SH-SY5Y (cell line): ENCODE results near the gene HTR2B.

ENCODE experiments used
- GATA2 ChIP-seq: IDR thresholded peaks from 2 replicates; pipeline ENCODE4 v1.6.1; 2011; ENCODE audit warnings: mild to moderate bottlenecking, low read depth, low read length
- GATA3 ChIP-seq: IDR thresholded peaks from 2 replicates; pipeline ENCODE4 v1.6.1; 2011; ENCODE audit warnings: low read depth, mild to moderate bottlenecking, low read length, moderate library complexity

HTR2B gene

GRCh38 chr2:231123362-231123898, 1.4 kb downstream of the HTR2B start:
- peak; percentile 38; the same call in 1 of the 2 replicates for TF ChIP-seq GATA3
- peak; percentile 66 for TF ChIP-seq GATA2

DNA sequence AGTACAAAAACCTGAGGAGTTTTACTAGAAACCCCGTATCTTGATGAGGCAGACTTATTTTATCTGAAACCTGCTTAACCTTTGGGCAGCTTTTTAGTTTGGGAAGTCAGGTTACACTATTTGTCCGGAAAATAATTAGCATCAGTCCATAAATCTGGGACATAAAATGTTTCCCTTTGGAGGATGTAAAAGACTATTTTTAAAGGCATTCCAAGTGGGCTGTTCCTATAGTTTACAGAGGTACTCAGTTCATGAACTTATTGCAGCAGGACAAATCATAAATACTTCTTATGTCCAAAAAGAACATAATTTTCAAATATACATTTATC, 6.3 kb downstream of the HTR2B start:
- TF ChIP-seq GATA3: no peak
- no peak for TF ChIP-seq GATA2

- no peak for TF ChIP-seq GATA2
- TF ChIP-seq GATA3: no peak
Observed at GRCh38 chr2:231117922-231118613, 6.8 kb downstream of the HTR2B start.

DNA sequence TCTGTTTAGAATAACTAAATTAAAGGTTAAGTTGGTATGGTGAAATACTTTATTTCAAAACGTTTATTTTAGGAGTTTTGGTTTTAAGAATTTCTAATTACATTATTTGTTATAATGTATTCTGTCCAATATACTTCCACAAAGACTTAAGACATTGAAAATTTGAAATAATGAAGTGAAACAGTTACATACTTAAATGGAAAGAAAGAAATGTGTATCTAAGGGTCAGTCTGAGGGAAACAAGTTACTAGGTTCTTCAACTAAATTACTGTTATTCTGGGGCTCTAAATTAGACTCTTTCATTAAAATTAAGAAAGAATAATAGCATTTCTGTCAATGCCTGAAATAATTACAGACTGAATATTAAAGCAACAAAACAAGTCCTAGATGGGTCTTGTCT, 7.7 kb downstream of the HTR2B start:
- TF ChIP-seq GATA2: no peak
- no peak for TF ChIP-seq GATA3

- TF ChIP-seq GATA3 (no peak), GATA2 (no peak)
Observed at GRCh38 chr2:231115651-231116050, 9.2 kb downstream of the HTR2B start.

GRCh38 chr2:231113489-231113888, 11.4 kb downstream of the HTR2B start:
- TF ChIP-seq GATA3 (no peak), GATA2 (no peak)

DNA sequence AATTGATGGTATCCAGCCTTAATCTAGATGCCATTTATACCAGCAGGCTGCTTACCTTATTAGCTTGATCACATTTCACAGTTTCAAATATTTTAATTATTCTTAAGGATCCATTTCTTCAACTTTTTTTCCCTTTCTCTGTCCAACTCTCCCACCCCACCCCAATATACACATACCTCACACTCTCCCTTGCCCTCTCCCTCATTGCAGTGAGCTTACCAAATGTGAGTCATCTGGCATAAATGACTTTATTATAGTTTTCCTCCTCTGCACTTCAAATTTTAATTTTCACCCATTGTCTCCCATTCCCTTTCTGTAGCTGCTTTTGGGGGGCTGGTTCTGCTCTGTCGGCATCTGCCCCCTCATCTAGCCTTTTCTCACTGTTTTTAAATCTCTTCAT, 12.9 kb downstream of the HTR2B start:
- TF ChIP-seq GATA2 (no peak), GATA3 (no peak)

- TF ChIP-seq GATA2 (no peak), GATA3 (no peak)
Observed at GRCh38 chr2:231110551-231110950, 14.3 kb downstream of the HTR2B start.

DNA sequence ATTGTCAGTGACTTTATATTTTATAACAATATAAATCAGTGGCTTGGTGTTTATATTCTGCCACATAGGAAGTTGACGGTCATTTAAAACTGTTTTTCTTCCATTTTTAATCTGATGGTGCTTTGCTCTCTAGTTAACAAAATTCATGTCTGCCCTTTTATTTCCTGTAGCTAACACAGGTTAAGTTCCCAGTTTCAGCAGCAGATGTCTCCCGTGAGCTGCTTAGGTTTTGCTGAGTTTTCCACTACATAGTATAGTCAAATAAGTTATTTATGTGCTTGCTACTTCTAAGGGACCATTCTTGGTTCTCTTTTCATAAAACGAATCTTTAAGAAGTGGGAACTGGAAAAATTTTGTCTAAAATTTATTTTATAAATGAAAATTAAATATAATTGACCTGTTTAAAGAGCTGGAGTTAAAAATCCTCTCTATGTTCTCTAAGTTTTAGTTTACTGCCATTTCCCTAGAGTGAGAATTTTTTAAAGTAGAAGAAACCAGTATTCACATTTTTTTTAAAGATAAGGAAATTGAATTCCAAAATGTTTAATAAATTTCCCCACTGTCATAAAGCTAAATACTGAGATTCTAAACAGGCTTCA, 20.6 kb downstream of the HTR2B start:
- TF ChIP-seq GATA2 (no peak), GATA3 (no peak)

DNA sequence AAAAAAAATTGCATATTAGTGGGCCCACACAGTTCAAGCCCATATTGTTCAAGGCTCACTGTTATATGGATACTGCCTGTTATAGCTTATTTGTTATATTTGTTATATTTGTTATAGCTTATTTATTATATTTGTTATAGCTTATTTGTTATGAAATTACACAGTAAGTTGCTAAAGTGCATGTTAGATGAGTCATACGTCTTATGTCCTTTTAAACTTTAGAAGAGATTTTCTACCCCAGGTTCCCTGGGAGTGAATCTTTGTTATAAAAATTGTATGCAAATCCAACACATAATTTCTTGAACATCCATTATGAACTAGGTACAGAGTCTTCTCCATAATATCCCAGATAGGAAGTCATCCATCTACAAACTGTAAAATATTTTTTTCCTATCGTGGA, 22.1 kb downstream of the HTR2B start:
- TF ChIP-seq GATA2: no peak
- TF ChIP-seq GATA3: no peak

GRCh38 chr2:231100990-231101389, 23.9 kb downstream of the HTR2B start:
- no peak for TF ChIP-seq GATA2
- TF ChIP-seq GATA3: no peak

DNA sequence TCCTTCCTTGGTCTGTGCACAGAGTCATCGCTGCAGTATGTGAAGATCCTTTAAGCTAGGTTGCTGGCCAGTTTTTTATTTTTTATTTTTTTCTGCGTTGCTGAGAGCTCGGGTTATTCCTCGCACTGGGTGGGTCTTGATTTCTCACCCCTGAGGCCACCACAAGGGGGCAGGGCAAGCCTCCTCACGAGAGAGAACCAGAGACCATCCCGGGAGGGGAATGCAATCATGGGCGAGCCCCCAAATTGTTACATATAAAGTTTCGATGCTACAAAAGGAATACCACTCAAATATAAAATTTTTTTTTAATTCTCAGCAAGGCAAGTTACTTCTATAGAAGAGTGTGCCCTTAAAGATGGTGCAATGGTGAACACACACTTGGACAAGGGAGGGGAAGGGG, 24.9 kb downstream of the HTR2B start:
- TF ChIP-seq GATA2: no peak
- no peak for TF ChIP-seq GATA3

- TF ChIP-seq GATA3 (no peak), GATA2 (no peak)
Observed at GRCh38 chr2:231094736-231095346, 30.0 kb downstream of the HTR2B start.

DNA sequence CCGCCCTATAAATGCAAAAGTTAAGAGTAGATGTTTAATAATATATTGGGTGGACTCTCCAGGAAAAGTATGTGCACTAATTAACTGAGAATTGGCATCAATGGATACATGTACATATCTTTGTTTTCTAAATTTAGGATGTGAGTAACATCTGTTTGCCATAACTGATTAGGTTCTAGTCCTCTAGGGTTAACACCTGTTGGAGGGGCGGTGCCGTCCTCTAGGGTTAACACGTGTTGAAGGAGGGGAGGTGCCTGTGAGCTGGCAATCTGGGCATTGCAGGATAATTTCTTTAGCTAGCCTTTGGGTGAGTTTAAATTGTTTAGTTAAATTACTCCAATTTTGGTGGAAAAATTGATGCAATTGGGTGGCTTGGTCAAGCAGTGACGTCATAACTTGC, 30.9 kb downstream of the HTR2B start:
- no peak for TF ChIP-seq GATA3
- TF ChIP-seq GATA2: no peak

- TF ChIP-seq GATA2 (no peak), GATA3 (no peak)
Observed at GRCh38 chr2:231088754-231089153, 36.1 kb downstream of the HTR2B start.
